GM12891 (cell line): ENCODE results near the gene SPHKAP.

Experiments
- POLR2A ChIP-seq: IDR thresholded peaks from 2 replicates; pipeline ENCODE4 v1.6.1; 2011; ENCODE audit warnings: low read depth, low read length, control low read depth
- POLR2AphosphoS5 ChIP-seq: IDR thresholded peaks from 2 replicates; pipeline ENCODE4 v1.6.1; 2011; ENCODE audit warnings: low read depth, low read length, control low read depth
- POU2F2 ChIP-seq: IDR thresholded peaks from 2 replicates; pipeline ENCODE4 v1.6.1; 2011; ENCODE audit warnings: low read depth, mild to moderate bottlenecking, control low read depth, low read length, moderate library complexity
- TAF1 ChIP-seq: IDR thresholded peaks from 2 replicates; pipeline ENCODE4 v1.6.1; 2011; ENCODE audit warnings: low read depth, low read length, control low read depth

DNA sequence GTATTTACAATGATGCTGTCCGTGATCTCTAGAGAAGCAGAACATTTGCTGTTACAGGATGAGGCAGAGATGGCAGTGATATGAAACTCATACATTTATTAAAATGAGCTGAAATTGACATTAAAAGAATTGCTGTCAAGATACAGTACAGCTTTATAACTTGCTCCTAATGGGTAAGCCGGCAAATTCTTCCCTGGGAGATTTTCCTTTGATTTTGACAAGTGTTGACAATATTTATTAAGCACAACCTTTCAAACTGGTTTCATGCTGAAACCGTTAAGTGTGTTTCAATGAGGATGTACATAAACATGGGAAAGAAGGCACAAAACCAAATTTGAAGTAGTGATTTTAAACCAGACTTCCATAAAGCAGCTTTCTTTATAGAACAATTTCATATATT, 45.5 kb downstream of the SPHKAP start:
- TF ChIP-seq POLR2A: no peak
- TF ChIP-seq POLR2AphosphoS5: no peak
- TF ChIP-seq POU2F2: no peak
- no peak for TF ChIP-seq TAF1
